PFSK-1 (cell line): ENCODE data around the gene TRAPPC5.

Source experiments
- FOXP2 ChIP-seq: optimal IDR thresholded peaks from 2 replicates; pipeline ENCODE3; 2011; ENCODE audit warnings: borderline replicate concordance, control low read depth, inconsistent platforms; ENCODE audit not compliant: insufficient read depth; ENCODE audit errors: extremely low read length, extremely low read depth
- POLR2AphosphoS5 ChIP-seq: IDR thresholded peaks from 2 replicates; pipeline ENCODE4 v1.6.1; 2012; ENCODE audit warnings: low read depth, mild to moderate bottlenecking, control low read depth, low read length, moderate library complexity
- SIN3A ChIP-seq: IDR thresholded peaks from 2 replicates; pipeline ENCODE4 v1.6.1; 2012; ENCODE audit warnings: mild to moderate bottlenecking, low read length, moderate library complexity, borderline replicate concordance; ENCODE audit not compliant: insufficient read depth
- TAF1 ChIP-seq: IDR thresholded peaks from 2 replicates; pipeline ENCODE4 v1.6.1; 2012; ENCODE audit warnings: low read length, control low read depth, borderline replicate concordance; ENCODE audit not compliant: insufficient read depth
- TF ChIP-seq, protein P1 (sequence below), 2 experiments: IDR thresholded peaks; 2 replicates each; pipeline versions ENCODE4 v1.6.1 to v1.8.0; 2011 to 2012; ENCODE audit warnings: low read depth in 2 of 2, low read length in 2 of 2, control low read depth in 1 of 2, inconsistent platforms in 1 of 2, mild to moderate bottlenecking in 1 of 2, moderate library complexity in 1 of 2; ENCODE audit not compliant: insufficient read depth in 1 of 2

The TRAPPC5 gene

DNA sequence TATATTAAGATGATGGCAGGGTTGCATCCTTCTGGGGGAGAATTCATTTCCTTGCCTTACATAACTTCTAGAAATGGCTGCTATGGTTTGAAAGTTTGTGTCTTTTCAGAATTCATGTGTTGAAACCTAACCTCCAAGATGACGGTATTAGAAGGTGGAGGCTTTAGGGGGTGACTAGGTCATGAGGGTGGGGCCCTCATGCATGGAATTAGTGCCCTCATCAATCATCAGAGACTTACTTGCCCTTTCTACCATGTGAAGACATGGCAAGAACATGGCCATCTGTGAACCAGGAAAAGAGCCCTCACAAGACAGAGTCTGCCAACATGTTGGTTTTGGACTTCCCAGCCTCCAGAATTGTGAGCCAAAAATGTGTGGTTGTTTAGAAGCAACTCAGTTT, 36.1 kb downstream of the TRAPPC5 start:
- TF ChIP-seq, protein P1, sequence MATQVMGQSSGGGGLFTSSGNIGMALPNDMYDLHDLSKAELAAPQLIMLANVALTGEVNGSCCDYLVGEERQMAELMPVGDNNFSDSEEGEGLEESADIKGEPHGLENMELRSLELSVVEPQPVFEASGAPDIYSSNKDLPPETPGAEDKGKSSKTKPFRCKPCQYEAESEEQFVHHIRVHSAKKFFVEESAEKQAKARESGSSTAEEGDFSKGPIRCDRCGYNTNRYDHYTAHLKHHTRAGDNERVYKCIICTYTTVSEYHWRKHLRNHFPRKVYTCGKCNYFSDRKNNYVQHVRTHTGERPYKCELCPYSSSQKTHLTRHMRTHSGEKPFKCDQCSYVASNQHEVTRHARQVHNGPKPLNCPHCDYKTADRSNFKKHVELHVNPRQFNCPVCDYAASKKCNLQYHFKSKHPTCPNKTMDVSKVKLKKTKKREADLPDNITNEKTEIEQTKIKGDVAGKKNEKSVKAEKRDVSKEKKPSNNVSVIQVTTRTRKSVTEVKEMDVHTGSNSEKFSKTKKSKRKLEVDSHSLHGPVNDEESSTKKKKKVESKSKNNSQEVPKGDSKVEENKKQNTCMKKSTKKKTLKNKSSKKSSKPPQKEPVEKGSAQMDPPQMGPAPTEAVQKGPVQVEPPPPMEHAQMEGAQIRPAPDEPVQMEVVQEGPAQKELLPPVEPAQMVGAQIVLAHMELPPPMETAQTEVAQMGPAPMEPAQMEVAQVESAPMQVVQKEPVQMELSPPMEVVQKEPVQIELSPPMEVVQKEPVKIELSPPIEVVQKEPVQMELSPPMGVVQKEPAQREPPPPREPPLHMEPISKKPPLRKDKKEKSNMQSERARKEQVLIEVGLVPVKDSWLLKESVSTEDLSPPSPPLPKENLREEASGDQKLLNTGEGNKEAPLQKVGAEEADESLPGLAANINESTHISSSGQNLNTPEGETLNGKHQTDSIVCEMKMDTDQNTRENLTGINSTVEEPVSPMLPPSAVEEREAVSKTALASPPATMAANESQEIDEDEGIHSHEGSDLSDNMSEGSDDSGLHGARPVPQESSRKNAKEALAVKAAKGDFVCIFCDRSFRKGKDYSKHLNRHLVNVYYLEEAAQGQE (IDR thresholded peaks at IDR 0.05; ENCODE audit: insufficient read depth in 1 of 2, low read depth in 2 of 2, low read length in 2 of 2), result no peak
- no peak for TF ChIP-seq FOXP2

DNA sequence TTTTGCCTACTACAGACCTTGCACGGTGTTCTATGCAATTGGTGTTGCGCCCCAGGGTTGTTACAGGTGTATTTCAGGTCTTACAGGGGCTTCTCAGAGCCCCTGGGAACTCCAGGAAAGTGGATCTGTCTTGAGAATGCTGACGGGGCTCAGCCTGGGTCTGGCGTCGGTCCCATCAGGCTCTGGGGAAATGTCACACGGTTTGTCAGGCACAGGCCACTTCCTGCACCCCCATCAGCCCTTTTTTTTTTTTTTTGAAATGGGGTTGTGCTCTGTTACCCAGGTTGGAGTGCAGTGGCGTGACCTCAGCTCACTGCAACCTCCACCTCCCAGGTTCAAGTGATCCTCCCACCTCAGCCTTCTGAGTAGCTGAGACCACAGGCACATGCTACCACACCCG, 38.0 kb downstream of the TRAPPC5 start:
- TF ChIP-seq FOXP2 (no peak), TAF1 (no peak), SIN3A (no peak), POLR2AphosphoS5 (no peak)
- TF ChIP-seq, protein P1 (IDR thresholded peaks at IDR 0.05; ENCODE audit: insufficient read depth in 1 of 2, low read depth in 2 of 2, low read length in 2 of 2), result no peak

DNA sequence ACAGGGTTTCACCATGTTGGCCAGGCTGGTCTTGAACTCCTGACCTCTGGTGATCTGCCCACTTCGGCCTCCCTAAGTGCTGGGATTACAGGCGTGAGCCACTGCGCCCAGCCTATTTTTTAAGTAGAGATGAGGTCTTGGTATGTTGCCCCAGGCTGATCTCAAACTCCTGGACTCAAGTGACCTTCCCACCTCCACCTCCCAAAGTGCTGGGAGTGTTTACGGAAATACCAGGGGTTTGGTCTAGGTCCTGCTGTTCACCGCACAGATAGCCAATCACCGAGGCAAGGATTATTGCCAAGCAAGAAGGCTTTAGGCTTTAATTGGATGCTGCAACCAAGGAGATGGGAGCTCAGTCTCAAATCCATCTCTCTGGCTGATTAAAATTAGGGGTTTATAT, 39.7 kb downstream of the TRAPPC5 start:
- no peak for TF ChIP-seq TAF1
- TF ChIP-seq FOXP2, result no peak
- TF ChIP-seq, protein P1 (IDR thresholded peaks at IDR 0.05; ENCODE audit: insufficient read depth in 1 of 2, low read depth in 2 of 2, low read length in 2 of 2), result no peak
- TF ChIP-seq POLR2AphosphoS5, result no peak
- TF ChIP-seq SIN3A, result no peak

DNA sequence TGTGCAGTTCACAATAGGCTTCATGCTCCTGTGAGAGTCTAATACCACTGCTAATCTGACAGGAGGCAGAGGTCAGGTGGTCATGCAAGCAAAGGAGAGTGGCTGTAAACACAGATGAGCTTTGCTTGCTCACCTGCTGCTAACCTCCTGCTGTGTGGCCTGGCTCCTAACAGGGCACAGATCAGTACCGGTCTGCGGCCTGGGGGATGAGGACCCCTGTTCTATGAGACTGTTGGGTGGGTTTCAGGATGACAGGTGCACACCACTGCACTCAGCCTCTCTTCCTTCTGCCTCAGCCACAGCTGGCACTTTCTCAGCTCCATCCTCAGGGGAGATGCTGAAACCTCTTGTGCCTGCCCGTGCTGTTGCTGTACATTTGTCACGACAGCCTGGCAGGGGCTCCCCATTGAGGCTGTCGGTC, 41.6 kb downstream of the TRAPPC5 start:
- TF ChIP-seq, protein P1 (IDR thresholded peaks at IDR 0.05; ENCODE audit: insufficient read depth in 1 of 2, low read depth in 2 of 2, low read length in 2 of 2), result no peak
- no peak for TF ChIP-seq FOXP2
- TF ChIP-seq SIN3A, result no peak
- no peak for TF ChIP-seq POLR2AphosphoS5
- TF ChIP-seq TAF1, result no peak

DNA sequence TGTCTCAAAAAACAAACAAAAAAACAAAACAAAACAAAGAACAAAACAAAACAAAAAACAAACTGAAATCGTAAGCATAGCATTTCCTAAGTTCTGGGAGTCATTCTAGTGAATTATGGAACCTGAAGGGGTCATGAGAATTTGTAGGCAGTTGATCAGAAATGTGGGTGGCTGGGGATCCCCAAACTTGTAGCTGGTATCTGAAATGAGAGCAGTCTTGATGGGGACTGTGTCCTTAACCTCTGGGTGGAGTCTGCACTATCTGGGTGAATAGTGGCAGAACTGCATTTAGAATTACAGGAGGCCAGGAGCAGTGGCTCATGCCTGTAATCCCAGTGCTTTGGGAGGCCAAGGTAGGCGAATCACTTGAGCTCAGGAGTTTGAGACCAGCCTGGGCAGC, 45.2 kb downstream of the TRAPPC5 start:
- TF ChIP-seq, protein P1 (IDR thresholded peaks at IDR 0.05; ENCODE audit: insufficient read depth in 1 of 2, low read depth in 2 of 2, low read length in 2 of 2), result no peak
- no peak for TF ChIP-seq FOXP2
- TF ChIP-seq SIN3A, result no peak
- TF ChIP-seq TAF1, result no peak
